Bronchial epithelial cell (primary cell): ENCODE measurements around the gene TTLL3. TPM values are rescaled to one million over a fixed set of nuclear protein-coding genes. Genes with fewer than 3 reads are reported as not detected.
"Not testable (repeated sequence)": the region's sequence is repeated elsewhere in the genome, so short reads cannot be mapped to it uniquely, and the experiment has no call there.

Experiments
- DNase-seq: peaks from one replicate; pipeline ENCODE4 v3.0.0-alpha.2; 2010; ENCODE audit warnings: low read depth
- FAIRE-seq: peaks from 2 replicates; lab custom pipeline; 2011; peaks lifted over from hg19 to GRCh38; lab: Jason Lieb, UNC
- H3K27me3 ChIP-seq: 2 replicates; pipeline ENCODE4 v1.5.1; 2011; ENCODE audit warnings: low read length; ENCODE audit not compliant: control insufficient read depth, insufficient read depth
- H3K36me3 ChIP-seq: 2 replicates; pipeline ENCODE4 v1.5.1; 2011; ENCODE audit warnings: low read length; ENCODE audit not compliant: control insufficient read depth, insufficient read depth
- H3K4me3 ChIP-seq: 2 replicates; pipeline ENCODE4 v1.5.1; 2011; ENCODE audit warnings: mild to moderate bottlenecking, low read depth, low read length, control low read depth
- CTCF ChIP-seq: IDR thresholded peaks from 2 replicates; pipeline ENCODE4 v1.5.1; 2011; ENCODE audit warnings: mild to moderate bottlenecking, moderate library complexity, low read length, control low read depth, inconsistent platforms; ENCODE audit not compliant: insufficient read depth, severe bottlenecking
- total RNA-seq: library from RNA; depleted of rRNA; stranded (reverse); fragments of >200 nt; gene quantifications from 2 replicates; pipeline ENCODE4 v1.2.1, GENCODE V29; 2014

The TTLL3 gene
- total RNA-seq, 1 donor from 2014 or later = 11.3 TPM

- FAIRE-seq (no peak), DNase-seq (no peak)
- Histone ChIP-seq H3K36me3 (peaks cover 2% of the 10 kb centered on the region), H3K4me3 (no peak overlapping the region), H3K27me3 (no peaks in the 10 kb centered on the region)
- TF ChIP-seq CTCF = no peak
Observed at GRCh38 chr3:9767418-9767817, 42.6 kb upstream of the TTLL3 start.

GRCh38 chr3:9768141-9768775 is 41.8 kb upstream of the TTLL3 start:
- Histone ChIP-seq H3K36me3 (peaks cover 2% of the 10 kb centered on the region), H3K4me3 (no peak overlapping the region), H3K27me3 (no peaks in the 10 kb centered on the region)
- DNase-seq (no peak), FAIRE-seq (no peak)
- TF ChIP-seq CTCF = no peak

GRCh38 chr3:9769012-9769411 is 41.0 kb upstream of the TTLL3 start:
- TF ChIP-seq CTCF = no peak
- no peaks in the 10 kb centered on the region for H3K27me3 ChIP-seq
- H3K36me3 ChIP-seq = peaks cover 2% of the 10 kb centered on the region
- FAIRE-seq = peak; percentile 86
- H3K4me3 ChIP-seq = peak overlapping the region; percentile 59
- DNase-seq = no peak

GRCh38 chr3:9769426-9770275 is 40.4 kb upstream of the TTLL3 start, which contains the start of gene CAMK1:
Gene CAMK1, minus strand, starts transcription at chr3:9769947. Its CDS starts 2,198 bp downstream, at chr3:9767749.
- TF ChIP-seq CTCF = no peak
- H3K27me3 ChIP-seq = no peaks in the 10 kb centered on the region
- FAIRE-seq (no peak), DNase-seq (no peak)
- H3K36me3 ChIP-seq = peaks cover 2% of the 10 kb centered on the region
- H3K4me3 ChIP-seq = peak within 1 kb of the TSS; percentile 59

GRCh38 chr3:9770276-9770812 is 39.7 kb upstream of the TTLL3 start:
- DNase-seq (no peak), FAIRE-seq (no peak)
- H3K27me3 ChIP-seq = no peaks in the 10 kb centered on the region
- peaks cover 2% of the 10 kb centered on the region for H3K36me3 ChIP-seq
- H3K4me3 ChIP-seq = peak overlapping the region; percentile 59
- no peak for TF ChIP-seq CTCF

- H3K36me3 ChIP-seq, DNase-seq, H3K27me3 ChIP-seq, FAIRE-seq, H3K4me3 ChIP-seq: not testable (repeated sequence)
Observed at GRCh38 chr3:9771007-9771406, 39.1 kb upstream of the TTLL3 start.
